Kidney epithelial cell (primary cell): ENCODE results near the gene BMP6. TPM values are rescaled to one million over a fixed set of nuclear protein-coding genes. Genes with fewer than 3 reads are reported as not detected.

Experiments
- DNase-seq: peaks from one replicate; pipeline ENCODE4 v3.0.0-alpha.2; 2010; ENCODE audit warnings: low read depth
- H3K27me3 ChIP-seq: 2 replicates; pipeline ENCODE4 v1.6.0; 2011; ENCODE audit warnings: low read length; ENCODE audit not compliant: control insufficient read depth, insufficient read depth
- H3K36me3 ChIP-seq: 2 replicates; pipeline ENCODE4 v1.5.1; 2011; ENCODE audit warnings: low read length; ENCODE audit not compliant: control insufficient read depth, insufficient read depth
- H3K4me3 ChIP-seq: 2 replicates; pipeline ENCODE4 v1.5.1; 2011; ENCODE audit warnings: low read depth, mild to moderate bottlenecking, control low read depth, low read length
- total RNA-seq: library from RNA; depleted of rRNA; stranded (reverse); fragments of >200 nt; gene quantifications from 2 replicates; pipeline ENCODE4 v1.2.3, GENCODE V29; 2015
- TF ChIP-seq, protein P1 (sequence below): IDR thresholded peaks from 2 replicates; pipeline ENCODE4 v1.5.1; 2011; ENCODE audit warnings: mild to moderate bottlenecking, moderate library complexity, low read length, control low read depth, inconsistent platforms; ENCODE audit not compliant: insufficient read depth, poor library complexity, severe bottlenecking

Gene BMP6
- total RNA-seq, 1 donor from 2014 or later = 1.1 TPM

DNA sequence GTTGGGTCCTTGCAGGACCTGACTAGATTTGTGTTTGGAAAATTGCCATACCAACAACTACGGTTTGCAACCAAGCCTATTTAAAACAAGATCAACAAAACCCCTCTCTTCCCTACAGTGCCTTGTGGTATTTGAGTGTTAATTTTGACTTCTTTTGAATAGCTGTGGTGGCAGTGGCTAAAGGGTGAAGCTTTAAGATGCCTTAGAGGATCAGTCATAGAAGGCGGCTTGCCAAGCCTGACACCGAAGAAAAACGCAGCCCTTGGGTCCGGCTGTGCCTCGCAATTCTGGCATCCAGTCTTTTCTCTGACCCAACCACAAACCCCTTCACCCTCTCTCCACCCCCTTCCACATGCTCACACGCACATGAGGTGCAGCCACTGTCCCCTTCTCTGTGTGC lies 32.6 kb downstream of the BMP6 start:
- Histone ChIP-seq H3K36me3 (no peaks in the 10 kb centered on the region), H3K27me3 (peaks cover 2% of the 10 kb centered on the region), H3K4me3 (no peak overlapping the region)
- TF ChIP-seq, protein P1, sequence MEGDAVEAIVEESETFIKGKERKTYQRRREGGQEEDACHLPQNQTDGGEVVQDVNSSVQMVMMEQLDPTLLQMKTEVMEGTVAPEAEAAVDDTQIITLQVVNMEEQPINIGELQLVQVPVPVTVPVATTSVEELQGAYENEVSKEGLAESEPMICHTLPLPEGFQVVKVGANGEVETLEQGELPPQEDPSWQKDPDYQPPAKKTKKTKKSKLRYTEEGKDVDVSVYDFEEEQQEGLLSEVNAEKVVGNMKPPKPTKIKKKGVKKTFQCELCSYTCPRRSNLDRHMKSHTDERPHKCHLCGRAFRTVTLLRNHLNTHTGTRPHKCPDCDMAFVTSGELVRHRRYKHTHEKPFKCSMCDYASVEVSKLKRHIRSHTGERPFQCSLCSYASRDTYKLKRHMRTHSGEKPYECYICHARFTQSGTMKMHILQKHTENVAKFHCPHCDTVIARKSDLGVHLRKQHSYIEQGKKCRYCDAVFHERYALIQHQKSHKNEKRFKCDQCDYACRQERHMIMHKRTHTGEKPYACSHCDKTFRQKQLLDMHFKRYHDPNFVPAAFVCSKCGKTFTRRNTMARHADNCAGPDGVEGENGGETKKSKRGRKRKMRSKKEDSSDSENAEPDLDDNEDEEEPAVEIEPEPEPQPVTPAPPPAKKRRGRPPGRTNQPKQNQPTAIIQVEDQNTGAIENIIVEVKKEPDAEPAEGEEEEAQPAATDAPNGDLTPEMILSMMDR = no peak
- DNase-seq = peak; percentile 79

DNA sequence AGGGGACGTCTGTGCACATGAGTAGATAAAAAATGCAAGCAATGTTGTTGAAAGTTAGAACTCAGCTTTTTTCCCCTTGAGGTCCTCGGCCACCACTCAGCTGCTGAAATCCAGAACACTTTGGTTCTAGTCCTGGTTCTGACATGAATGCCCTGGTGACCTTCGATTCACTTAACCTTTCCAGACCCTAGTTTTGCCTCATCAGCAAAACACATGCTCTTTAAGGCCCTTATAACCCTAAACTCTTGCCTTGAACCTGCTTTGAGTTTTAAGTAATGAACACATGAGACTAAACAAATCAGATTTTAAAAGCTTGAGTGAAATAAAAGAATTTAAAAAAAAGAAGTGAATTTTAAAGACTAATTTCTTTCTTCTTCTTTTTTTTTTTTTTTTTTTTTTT lies 33.4 kb downstream of the BMP6 start:
- no peak for DNase-seq
- H3K36me3 ChIP-seq = no peaks in the 10 kb centered on the region
- H3K4me3 ChIP-seq = no peak overlapping the region
- H3K27me3 ChIP-seq = peaks cover 2% of the 10 kb centered on the region
- TF ChIP-seq, protein P1 = no peak

DNA sequence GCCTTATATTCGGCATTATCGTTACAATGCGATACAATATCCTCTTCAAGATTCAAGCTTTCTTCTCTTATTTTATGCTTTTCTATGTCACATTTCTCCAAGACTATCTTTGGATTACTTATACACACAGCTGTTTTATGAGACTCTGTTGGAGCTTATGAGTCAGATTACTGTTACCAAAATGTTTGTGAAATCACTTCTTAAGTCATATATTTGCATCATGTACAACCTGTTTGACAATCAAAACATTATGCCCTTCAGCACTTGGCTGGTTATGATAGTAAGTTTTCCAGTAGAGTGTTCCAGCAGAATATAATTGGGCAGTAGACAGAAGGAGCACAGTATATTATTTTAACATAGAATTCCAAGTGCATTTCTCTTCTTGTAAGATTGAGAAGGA lies 35.2 kb downstream of the BMP6 start:
- peaks cover 2% of the 10 kb centered on the region for H3K27me3 ChIP-seq
- no peaks in the 10 kb centered on the region for H3K36me3 ChIP-seq
- no peak for DNase-seq
- no peak overlapping the region for H3K4me3 ChIP-seq
- TF ChIP-seq, protein P1 = no peak

DNA sequence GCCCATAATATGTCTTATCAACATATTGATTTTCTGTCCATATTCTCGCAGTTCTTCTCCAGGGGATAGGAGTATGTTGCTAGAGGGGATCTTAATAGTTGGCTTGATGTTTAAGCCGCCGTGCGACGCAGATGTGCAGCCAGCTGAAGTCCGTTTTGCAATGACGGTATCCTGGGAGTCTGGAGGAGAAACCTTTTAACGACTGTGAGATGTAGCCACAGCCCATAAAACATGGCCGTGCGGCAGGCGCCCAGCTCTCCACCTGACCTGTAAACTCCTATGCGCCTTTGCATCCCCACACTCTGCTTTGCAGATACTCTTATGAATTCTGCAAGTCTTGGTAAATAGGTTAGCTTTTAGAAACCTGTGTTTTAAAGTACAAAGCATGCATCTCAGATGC lies 36.9 kb downstream of the BMP6 start:
- no peak for DNase-seq
- Histone ChIP-seq H3K36me3 (no peaks in the 10 kb centered on the region), H3K27me3 (peaks cover 2% of the 10 kb centered on the region), H3K4me3 (no peak overlapping the region)
- TF ChIP-seq, protein P1 = no peak

DNA sequence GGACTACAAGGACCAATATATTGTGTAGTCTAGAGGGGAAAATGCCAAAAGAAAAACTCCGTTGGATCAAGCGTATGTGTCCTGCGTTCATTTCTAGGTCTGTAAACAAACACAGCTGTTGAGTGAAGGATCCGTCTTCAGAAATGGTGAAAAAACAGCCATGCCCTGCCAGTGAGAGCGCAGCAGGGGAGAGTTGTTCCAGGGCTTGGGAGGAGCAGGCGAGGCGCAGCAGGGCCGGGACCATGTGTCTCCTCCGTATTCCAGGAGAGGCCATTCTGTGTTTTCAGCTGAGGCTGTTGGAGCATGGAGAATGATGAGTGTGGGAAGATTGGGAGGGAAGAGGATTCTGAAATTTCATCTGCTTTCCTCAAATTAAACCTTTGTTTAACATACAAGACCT lies 38.0 kb downstream of the BMP6 start:
- DNase-seq = no peak
- peaks cover 2% of the 10 kb centered on the region for H3K27me3 ChIP-seq
- no peak overlapping the region for H3K4me3 ChIP-seq
- H3K36me3 ChIP-seq = no peaks in the 10 kb centered on the region
- TF ChIP-seq, protein P1 = no peak

DNA sequence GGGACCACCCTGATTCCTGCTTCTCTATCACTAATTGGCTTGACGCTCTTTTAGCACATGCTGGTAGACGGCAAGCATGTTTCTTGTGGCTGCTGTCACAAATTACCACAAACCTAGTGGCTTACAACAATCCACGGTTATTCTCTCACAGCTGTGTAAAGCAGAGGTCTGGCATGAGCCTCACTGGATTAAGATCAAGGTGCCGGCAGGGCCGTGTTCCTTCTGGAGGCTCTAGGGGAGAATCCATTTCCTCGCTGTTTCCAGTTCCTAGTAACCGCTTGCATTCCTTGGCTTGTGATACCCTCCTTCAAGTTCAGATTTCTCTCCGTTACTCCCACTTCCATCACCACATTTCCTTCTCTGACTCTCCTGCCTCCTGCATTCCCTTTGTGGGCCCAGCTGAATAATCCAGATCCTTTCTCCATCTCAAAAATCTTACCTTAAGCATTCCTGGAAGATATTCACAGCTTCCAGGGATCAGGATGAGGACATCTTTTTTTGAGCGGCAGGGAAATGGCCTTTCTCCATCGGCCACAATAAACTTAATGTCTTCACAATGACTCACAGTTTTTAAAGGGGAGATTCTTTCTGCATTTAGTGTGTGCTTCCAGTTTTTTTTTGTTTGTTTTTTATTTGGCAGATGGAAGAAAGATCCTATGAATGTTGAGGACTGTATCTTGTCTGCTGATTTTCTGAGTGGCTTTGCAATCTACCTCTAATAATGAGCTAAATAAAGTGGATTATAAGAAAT lies 39.9 kb downstream of the BMP6 start:
- no peak for DNase-seq
- TF ChIP-seq, protein P1 = no peak
- Histone ChIP-seq H3K36me3 (no peaks in the 10 kb centered on the region), H3K4me3 (no peak overlapping the region), H3K27me3 (peaks cover 2% of the 10 kb centered on the region)
